NCI-H1048 (cell line): ENCODE measurements around the gene TSHZ2.
"Not testable (repeated sequence)": the region's sequence is repeated elsewhere in the genome, so short reads cannot be mapped to it uniquely, and the experiment has no call there.

Experiments used
- DNase-seq: peaks from one replicate; lab custom pipeline; 2025; lab: John Stamatoyannopoulos, UW

Gene TSHZ2

GRCh38 chr20:53352727-53353440 is 380.7 kb downstream of the TSHZ2 start:
- DNase-seq: no peak

- DNase-seq: no peak
Measured at GRCh38 chr20:53354314-53354713, 382.2 kb downstream of the TSHZ2 start.

- no peak for DNase-seq
Measured at GRCh38 chr20:53355790-53356189, 383.6 kb downstream of the TSHZ2 start.

- no peak for DNase-seq
Measured at GRCh38 chr20:53359425-53359824, 387.3 kb downstream of the TSHZ2 start.

GRCh38 chr20:53360852-53361251 is 388.7 kb downstream of the TSHZ2 start:
- no peak for DNase-seq

GRCh38 chr20:53362736-53363135 is 390.6 kb downstream of the TSHZ2 start:
- DNase-seq: no peak

GRCh38 chr20:53364646-53365045 is 392.5 kb downstream of the TSHZ2 start:
- no peak for DNase-seq

- no peak for DNase-seq
Measured at GRCh38 chr20:53365076-53365475, 392.9 kb downstream of the TSHZ2 start.

- no peak for DNase-seq
Measured at GRCh38 chr20:53365539-53366075, 393.4 kb downstream of the TSHZ2 start.

- DNase-seq: not testable (repeated sequence)
Measured at GRCh38 chr20:53366928-53367327, 394.8 kb downstream of the TSHZ2 start.

- DNase-seq: no peak
Measured at GRCh38 chr20:53369871-53370270, 397.7 kb downstream of the TSHZ2 start.

GRCh38 chr20:53370345-53370961 is 398.3 kb downstream of the TSHZ2 start:
- no peak for DNase-seq

- DNase-seq: no peak
Measured at GRCh38 chr20:53371216-53371615, 399.1 kb downstream of the TSHZ2 start.

- no peak for DNase-seq
Measured at GRCh38 chr20:53376021-53376420, 403.9 kb downstream of the TSHZ2 start.

- DNase-seq: no peak
Measured at GRCh38 chr20:53379014-53379832, 407.1 kb downstream of the TSHZ2 start.

- no peak for DNase-seq
Measured at GRCh38 chr20:53379833-53380120, 407.6 kb downstream of the TSHZ2 start.

GRCh38 chr20:53381568-53382262 is 409.6 kb downstream of the TSHZ2 start:
- no peak for DNase-seq

- no peak for DNase-seq
Measured at GRCh38 chr20:53382263-53382844, 410.2 kb downstream of the TSHZ2 start.

- DNase-seq: no peak
Measured at GRCh38 chr20:53383916-53384315, 411.8 kb downstream of the TSHZ2 start.

- DNase-seq: no peak
Measured at GRCh38 chr20:53384392-53384791, 412.2 kb downstream of the TSHZ2 start.

GRCh38 chr20:53385941-53386767 is 414.0 kb downstream of the TSHZ2 start:
- no peak for DNase-seq
